ENCODE measurements around the gene GGT6. TPM values are rescaled to one million over a fixed set of nuclear protein-coding genes. Genes with fewer than 3 reads are reported as not detected.

Gene GGT6
- total RNA-seq, 4 donors from 2014 or later, result 46.0 to 141 (median 68.5) TPM

DNA sequence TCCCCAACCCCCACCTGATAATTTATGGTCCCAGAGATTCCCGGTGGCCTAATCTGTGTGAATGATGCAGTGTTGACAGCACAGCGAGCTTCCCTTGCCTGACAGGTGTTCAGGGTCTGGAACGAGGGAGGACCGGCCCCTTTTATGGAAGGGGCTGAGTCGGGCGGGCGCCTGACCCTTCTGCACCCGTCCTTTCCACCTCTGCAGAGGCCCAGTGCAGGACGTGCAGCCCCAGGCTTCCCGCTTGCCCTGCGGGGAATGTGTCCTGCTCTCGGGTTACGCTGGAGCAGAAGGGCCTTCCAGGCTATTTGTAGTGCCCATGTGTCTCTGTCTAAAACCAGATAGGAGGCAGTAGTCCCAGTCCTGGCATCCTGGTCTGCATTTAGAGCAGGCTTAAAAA is 40.2 kb upstream of the GGT6 start:
- no peaks in the 10 kb centered on the region for H3K36me3 ChIP-seq
- H3K9me3 ChIP-seq, result no peaks in the 10 kb centered on the region
- intact Hi-C loops (cut with DNase I), result no loop called here
- peaks cover 2 to 45% (median 23%) of the 10 kb centered on the region in 3 donors for H3K4me1 ChIP-seq
- DNase-seq, result no peak
- peaks cover 0 to 23% (median 0%) of the 10 kb centered on the region in 4 donors for H3K27me3 ChIP-seq
- peak overlapping the region; percentile 56 to 93 (median 82) for H3K27ac ChIP-seq
- H3K4me3 ChIP-seq, result no peak overlapping the region
- TF ChIP-seq, protein P1, sequence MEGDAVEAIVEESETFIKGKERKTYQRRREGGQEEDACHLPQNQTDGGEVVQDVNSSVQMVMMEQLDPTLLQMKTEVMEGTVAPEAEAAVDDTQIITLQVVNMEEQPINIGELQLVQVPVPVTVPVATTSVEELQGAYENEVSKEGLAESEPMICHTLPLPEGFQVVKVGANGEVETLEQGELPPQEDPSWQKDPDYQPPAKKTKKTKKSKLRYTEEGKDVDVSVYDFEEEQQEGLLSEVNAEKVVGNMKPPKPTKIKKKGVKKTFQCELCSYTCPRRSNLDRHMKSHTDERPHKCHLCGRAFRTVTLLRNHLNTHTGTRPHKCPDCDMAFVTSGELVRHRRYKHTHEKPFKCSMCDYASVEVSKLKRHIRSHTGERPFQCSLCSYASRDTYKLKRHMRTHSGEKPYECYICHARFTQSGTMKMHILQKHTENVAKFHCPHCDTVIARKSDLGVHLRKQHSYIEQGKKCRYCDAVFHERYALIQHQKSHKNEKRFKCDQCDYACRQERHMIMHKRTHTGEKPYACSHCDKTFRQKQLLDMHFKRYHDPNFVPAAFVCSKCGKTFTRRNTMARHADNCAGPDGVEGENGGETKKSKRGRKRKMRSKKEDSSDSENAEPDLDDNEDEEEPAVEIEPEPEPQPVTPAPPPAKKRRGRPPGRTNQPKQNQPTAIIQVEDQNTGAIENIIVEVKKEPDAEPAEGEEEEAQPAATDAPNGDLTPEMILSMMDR (IDR thresholded peaks at IDR 0.05), result no peak
- no peak for TF ChIP-seq POLR2A (IDR thresholded peaks at IDR 0.05)
- WGBS, 2 donors, result 17 to 46% methylated on average over 1 to 3 of the region's 13 CpGs

DNA sequence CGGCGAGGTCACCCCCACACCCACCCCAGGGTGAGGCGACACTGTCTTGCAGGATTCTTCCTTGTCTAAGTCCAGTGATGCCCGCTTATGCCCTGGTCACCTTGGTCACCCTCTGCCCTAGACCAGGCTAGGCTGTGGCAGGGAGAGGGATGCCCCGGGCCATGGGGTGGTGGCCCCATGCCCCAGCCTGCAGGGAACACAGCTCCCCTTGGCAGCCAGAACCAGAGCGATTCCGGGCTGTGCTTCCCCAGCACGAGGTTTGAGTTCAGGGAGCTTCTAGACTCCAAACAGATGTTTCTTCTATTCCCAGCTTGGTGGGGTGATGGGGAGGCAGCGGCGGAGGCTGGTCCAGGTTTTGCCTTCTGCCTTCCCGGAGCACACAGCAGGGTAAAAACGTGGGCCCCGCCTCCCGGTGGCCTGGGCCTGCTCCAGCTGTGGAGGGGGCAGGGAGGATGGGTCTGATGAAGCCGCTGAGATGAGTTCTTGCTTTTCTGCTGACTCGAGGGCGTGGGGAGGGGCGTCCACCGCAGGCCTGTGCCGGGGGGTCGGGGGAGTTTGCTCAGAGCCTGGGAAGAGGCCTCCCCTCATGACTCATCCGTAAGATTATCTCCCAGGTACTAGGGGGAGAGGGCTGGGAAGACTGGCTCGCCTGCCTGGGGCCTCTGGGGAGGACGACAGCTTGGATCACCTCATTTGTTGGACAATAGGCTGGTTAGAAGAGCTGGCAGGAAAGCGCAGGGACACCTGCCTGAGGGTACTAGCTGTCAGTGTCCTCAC is 39.3 kb upstream of the GGT6 start:
- Histone ChIP-seq H3K36me3 (no peaks in the 10 kb centered on the region), H3K27ac (peak overlapping the region; percentile 65 to 93 (median 82)), H3K4me3 (peak overlapping the region in 1 of 4 donors; percentile 43), H3K27me3 (peaks cover 0 to 27% (median 0%) of the 10 kb centered on the region in 4 donors), H3K4me1 (peaks cover 0 to 45% (median 20%) of the 10 kb centered on the region in 3 donors), H3K9me3 (no peaks in the 10 kb centered on the region)
- TF ChIP-seq, protein P1 (IDR thresholded peaks at IDR 0.05), result no peak
- TF ChIP-seq POLR2A (IDR thresholded peaks at IDR 0.05), result no peak
- 20 to 28% methylated on average over 1 to 4 of the region's 25 CpGs for WGBS, 2 donors
- DNase-seq, result no peak
- intact Hi-C loops (cut with DNase I), result no loop called here

DNA sequence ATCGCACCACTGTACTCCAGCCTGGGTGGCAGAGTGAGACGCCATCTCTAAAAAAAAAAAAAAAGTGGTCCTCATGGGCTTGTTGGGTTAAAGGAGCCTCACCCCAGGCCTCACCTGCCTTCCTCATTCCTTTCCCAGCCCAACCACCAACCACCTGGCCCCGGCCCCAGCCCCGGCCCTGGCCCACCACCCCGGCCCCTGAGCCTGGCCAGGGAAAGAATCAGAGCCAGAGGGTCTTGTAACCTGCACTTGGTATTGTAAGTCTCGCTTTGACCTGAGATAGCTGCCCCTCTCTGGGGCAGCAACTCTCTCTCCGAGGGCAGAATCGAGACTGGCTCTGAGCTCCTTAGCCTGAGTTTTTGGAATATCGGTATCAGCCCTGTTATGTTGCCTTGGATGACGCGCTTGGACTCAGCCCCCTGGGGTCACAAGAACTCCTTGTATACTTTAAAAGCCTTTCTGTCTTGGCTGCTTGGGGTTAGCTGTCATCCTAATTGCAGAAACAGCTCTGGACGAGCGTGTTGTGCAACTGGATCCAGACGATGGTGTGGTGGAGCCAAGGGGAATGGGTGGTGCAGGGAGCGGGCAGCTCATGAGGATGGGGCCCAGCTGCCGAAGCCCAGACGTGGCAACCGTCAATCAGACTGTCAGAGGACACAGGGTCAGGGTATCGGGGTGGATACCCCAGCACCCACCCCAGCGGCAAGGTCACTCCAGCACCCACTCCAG is 38.6 kb upstream of the GGT6 start:
- H3K4me1 ChIP-seq, result peaks cover 0 to 39% (median 13%) of the 10 kb centered on the region in 3 donors
- no peaks in the 10 kb centered on the region for H3K9me3 ChIP-seq
- peak overlapping the region in 1 of 4 donors; percentile 43 for H3K4me3 ChIP-seq
- TF ChIP-seq, protein P1 (IDR thresholded peaks at IDR 0.05), result no peak
- TF ChIP-seq POLR2A (IDR thresholded peaks at IDR 0.05), result no peak
- WGBS, 2 donors, result 60 to 70% methylated on average over 8 of the region's 20 CpGs
- H3K27ac ChIP-seq, result peak overlapping the region; percentile 65 to 93 (median 86)
- no peaks in the 10 kb centered on the region for H3K36me3 ChIP-seq
- intact Hi-C loops (cut with DNase I), result no loop called here
- DNase-seq, result no peak
- H3K27me3 ChIP-seq, result peaks cover 0 to 24% (median 0%) of the 10 kb centered on the region in 4 donors

DNA sequence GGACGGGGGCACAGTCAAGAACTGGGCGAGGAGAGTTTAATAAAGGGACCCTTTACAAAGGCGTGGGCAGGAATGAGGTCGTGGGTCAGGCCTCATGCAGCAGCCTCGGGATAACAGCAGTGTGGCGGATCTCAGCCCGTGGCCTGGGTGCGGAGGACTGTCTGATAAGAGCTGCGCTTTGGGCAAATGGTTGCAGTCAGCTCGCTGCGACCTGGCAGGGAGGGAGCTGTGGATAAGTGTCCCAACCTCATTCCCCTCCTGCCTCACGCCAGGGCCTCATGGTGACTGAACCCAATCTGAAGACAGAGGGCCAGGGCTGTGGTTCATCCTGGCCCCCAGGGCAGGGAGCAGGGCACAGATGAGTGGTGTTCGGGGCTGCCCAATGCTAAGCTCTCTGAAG is 37.6 kb upstream of the GGT6 start:
- no peaks in the 10 kb centered on the region for H3K9me3 ChIP-seq
- intact Hi-C loops (cut with DNase I), result no loop called here
- peaks cover 0 to 44% (median 13%) of the 10 kb centered on the region in 3 donors for H3K4me1 ChIP-seq
- H3K27me3 ChIP-seq, result peaks cover 0 to 24% (median 0%) of the 10 kb centered on the region in 4 donors
- no peak for DNase-seq
- WGBS, 2 donors, result 69 to 74% methylated on average over 5 to 8 of the region's 13 CpGs
- H3K4me3 ChIP-seq, result no peak overlapping the region
- H3K36me3 ChIP-seq, result no peaks in the 10 kb centered on the region
- peak overlapping the region; percentile 60 to 93 (median 86) for H3K27ac ChIP-seq
- no peak for TF ChIP-seq POLR2A (IDR thresholded peaks at IDR 0.05)
- TF ChIP-seq, protein P1 (IDR thresholded peaks at IDR 0.05), result no peak
